Retinal pigment epithelial cell (primary cell): Measurements from ENCODE around the gene ZNF366.

Experiments used
- DNase-seq: peaks from one replicate; pipeline ENCODE4 v3.0.0-alpha.2; 2010; ENCODE audit warnings: low read depth
- H3K4me3 ChIP-seq: 2 replicates; pipeline ENCODE4 v1.5.1; 2011; ENCODE audit warnings: mild to moderate bottlenecking, low read length, control low read depth, moderate library complexity
- CTCF ChIP-seq: conservative IDR thresholded peaks from 2 replicates; pipeline ENCODE4 v1.5.1; 2011; ENCODE audit warnings: low read depth, low read length, control low read depth, inconsistent platforms

Gene ZNF366

GRCh38 chr5:72455476-72455875 is 51.7 kb downstream of the ZNF366 start:
- TF ChIP-seq CTCF: no peak
- H3K4me3 ChIP-seq: no peak overlapping the region
- no peak for DNase-seq

GRCh38 chr5:72454996-72455395 is 52.2 kb downstream of the ZNF366 start:
- no peak for TF ChIP-seq CTCF
- no peak for DNase-seq
- no peak overlapping the region for H3K4me3 ChIP-seq

GRCh38 chr5:72453246-72453775 is 53.9 kb downstream of the ZNF366 start:
- no peak for TF ChIP-seq CTCF
- DNase-seq: no peak
- no peak overlapping the region for H3K4me3 ChIP-seq

GRCh38 chr5:72452515-72453245 is 54.5 kb downstream of the ZNF366 start:
- no peak for TF ChIP-seq CTCF
- DNase-seq: no peak
- no peak overlapping the region for H3K4me3 ChIP-seq

GRCh38 chr5:72451741-72452505 is 55.3 kb downstream of the ZNF366 start:
- no peak for DNase-seq
- H3K4me3 ChIP-seq: no peak overlapping the region
- no peak for TF ChIP-seq CTCF

- no peak for DNase-seq
- no peak overlapping the region for H3K4me3 ChIP-seq
- TF ChIP-seq CTCF: no peak
Observed at GRCh38 chr5:72448368-72448767, 58.8 kb downstream of the ZNF366 start.
